ENCODE results near the gene KRT10.

Gene KRT10

GRCh38 chr17:40803617-40804082 is 18.8 kb downstream of the KRT10 start:
- DNase-seq (ENCODE audit: low spot score): peak; percentile 90

DNA sequence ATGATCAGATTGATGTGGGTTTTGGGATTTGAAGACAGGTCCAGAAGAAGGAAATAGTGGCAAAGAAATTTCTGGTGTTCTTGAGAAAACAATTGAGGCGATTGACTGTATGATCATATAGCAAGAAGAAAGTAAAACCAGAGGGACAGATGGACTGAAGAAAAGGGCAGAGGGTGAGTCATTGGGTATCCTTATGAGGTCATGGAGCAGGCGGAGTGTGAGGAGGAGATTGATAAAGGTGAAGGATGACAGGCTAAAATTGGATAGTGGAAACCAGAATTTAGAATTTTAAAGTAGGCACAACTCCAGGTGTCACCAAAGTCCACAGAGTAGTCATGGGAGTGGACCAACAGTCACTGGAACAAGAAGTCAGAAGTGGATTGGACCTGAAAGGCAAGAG is 21.3 kb downstream of the KRT10 start:
- no peak for DNase-seq (ENCODE audit: low spot score)

DNA sequence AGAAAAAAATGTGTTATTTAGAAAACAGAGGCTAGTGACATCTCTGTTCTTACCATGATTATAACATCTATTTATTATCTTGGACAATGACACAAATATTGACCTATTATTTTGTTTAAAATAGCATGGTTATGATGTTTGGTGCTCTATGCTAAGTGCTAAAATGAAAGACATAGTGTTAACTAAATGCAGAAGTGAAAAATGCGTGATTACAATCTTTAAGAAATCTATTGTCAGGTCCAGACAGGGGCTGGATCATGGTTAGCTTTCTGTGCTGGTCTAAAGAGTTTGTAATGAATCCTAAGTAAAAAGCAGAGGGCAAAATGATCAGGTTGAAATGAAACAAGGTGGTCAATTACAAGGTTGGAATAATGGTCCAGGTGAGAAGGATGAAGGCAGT is 22.0 kb downstream of the KRT10 start:
- no peak for DNase-seq (ENCODE audit: low spot score)

- DNase-seq (ENCODE audit: low spot score): no peak
Measured at GRCh38 chr17:40799859-40800258, 22.6 kb downstream of the KRT10 start, which contains the start of gene KRT28. Gene KRT28, minus strand, starts transcription at chr17:40799959. Its CDS starts 66 bp downstream, at chr17:40799893.

DNA sequence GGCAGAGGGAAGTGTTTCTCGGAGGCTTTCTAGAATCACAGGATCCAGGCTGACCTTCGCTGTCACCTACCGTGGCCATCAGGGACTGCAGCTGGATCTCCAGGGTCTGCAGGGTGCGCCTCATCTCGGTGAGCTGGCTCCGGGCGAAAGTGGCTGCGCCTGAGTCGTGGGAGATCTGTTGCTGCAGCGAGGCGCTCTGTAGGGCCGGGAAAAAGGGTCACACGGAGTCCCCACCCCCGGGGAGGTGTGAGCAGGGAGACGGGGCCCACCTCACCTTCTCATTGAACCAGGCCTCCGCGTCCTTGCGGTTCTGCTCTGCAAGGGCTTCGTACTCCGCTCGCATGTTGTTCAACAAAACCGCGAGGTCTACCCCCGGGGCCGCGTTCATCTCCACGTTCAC is 25.6 kb downstream of the KRT10 start:
- DNase-seq (ENCODE audit: low spot score): no peak

DNA sequence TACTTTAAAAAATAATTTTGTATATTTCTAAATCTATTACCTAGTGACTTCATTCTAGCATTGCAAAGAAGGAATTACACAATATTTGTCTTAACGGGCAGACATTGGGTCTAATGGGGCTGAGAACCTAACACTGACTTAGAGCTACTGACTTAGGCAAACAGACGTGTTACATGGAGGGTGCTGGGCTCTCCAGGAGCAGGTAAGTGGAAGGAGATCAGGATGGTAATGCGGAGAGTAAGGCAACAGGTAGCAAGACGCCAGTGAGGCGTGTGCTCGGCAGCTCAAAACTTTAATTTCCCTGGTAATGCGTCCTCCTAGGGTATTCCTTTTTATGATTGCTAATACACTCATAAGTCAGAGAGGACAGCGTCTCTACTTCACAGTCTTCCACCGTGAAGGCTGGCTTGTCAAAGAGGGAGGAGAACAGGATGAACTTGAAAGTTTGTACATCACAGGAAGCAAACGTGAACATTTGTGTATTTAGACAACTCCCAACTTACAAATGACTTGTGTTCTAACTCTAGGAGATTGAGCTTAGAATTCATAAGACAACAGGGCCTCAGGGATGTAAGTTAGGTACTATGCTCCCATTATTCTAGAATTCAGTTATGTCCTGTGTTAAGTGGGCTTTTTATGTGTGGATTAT is 27.3 kb downstream of the KRT10 start:
- no peak for DNase-seq (ENCODE audit: low spot score)

DNA sequence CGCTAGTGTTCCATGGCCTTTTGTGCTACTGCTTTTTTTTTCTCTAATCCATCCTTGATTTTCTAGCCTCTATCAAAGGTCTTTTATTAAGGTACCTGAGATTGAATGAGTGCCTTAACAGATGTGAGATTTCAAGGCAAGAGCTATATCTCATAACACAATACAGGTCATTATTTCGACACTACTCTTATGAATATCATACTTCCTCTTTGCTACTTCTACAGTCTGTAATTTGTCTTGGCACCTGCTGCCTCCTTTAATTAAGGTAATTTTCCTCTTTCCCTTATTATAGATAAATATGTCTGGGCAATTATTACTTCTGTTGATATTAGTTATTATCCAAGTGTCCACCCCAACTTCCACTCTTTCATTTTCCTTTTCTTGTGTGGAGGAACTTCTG is 27.9 kb downstream of the KRT10 start:
- no peak for DNase-seq (ENCODE audit: low spot score)

DNA sequence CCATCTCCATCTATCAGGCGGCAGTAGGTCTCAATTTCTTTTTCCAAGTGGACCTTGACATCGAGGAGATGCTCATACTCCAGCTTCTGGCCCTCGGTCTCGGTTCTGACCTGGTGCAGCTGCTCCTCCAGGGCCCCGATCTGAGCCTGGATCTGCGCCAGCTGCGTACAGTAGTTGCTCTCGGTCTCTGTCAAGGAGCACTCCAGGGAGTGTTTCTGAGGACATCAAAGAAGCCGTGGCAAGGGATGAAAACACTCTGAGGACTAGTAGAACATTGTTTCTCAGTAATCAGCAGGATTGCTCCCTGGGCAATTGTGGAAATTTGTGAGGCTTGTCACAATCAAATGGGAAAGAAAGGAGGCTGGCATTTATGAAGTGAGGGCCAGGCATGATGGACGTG is 28.6 kb downstream of the KRT10 start:
- no peak for DNase-seq (ENCODE audit: low spot score)

GRCh38 chr17:40791787-40792436 is 30.5 kb downstream of the KRT10 start:
- no peak for DNase-seq (ENCODE audit: low spot score)

DNA sequence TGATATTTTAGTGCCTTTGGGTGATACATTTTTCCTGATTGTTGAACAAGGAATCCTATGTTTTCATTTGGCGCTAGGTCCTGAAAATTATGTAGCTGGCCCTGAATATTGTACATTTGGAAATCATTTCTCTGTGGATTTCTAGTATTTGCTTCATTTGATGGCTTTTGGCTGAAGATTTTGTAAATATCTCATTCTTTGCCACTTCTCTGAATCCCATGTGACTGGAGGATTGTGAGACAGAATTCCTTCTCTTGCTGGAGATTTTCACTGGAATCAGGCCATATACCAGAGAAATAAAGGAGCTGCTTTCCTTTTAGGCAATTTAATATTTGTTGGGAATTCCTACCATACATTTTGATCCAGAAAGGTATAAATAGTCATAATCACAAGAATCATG is 31.3 kb downstream of the KRT10 start:
- no peak for DNase-seq (ENCODE audit: low spot score)

GRCh38 chr17:40782450-40782849 is 40.0 kb downstream of the KRT10 start, which contains the start of gene KRT27:
Gene KRT27, minus strand, starts transcription at chr17:40782550. Its CDS starts 57 bp downstream, at chr17:40782493.
- DNase-seq (ENCODE audit: low spot score): no peak

- no peak for DNase-seq (ENCODE audit: low spot score)
Measured at GRCh38 chr17:40779181-40779909, 43.1 kb downstream of the KRT10 start.

- no peak for DNase-seq (ENCODE audit: low spot score)
Measured at GRCh38 chr17:40778461-40778860, 44.0 kb downstream of the KRT10 start.

GRCh38 chr17:40777971-40778370 is 44.4 kb downstream of the KRT10 start:
- DNase-seq (ENCODE audit: low spot score): no peak

DNA sequence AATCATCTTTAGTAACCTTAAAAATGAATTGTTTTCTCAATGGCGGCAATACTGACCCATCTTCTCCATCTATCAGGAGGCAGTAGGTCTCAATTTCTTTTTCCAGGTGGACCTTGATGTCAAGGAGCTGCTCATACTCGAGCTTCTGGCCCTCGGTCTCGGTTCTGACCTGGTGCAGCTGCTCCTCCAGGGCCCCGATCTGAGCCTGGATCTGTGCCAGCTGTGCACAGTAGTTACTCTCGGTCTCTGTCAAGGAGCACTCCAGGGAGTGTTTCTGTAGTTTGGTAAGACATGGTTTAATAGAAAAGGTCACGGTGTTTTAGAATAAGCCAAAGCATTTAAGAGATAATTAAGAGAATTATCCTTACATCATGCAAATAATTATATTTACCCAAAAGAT is 45.0 kb downstream of the KRT10 start:
- DNase-seq (ENCODE audit: low spot score): no peak

DNA sequence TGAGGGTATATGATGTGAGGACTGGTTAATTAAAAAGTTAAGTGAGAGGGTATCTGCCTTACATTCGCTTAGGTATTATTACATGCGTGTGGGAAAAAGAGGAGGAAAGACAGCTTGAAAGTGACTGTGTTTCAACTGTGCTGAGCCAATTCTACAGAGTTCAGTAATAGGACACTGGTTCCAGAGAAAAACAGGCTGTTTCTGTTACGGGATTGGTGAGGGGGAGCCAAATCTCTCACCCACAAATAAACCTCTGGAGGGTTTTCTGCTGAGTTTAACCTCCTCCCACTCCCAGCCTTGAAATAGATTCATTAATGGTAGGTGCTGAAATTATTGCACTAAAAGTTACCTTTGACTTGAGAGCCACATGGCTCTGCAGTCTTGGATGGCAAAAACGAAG is 46.5 kb downstream of the KRT10 start:
- no peak for DNase-seq (ENCODE audit: low spot score)

DNA sequence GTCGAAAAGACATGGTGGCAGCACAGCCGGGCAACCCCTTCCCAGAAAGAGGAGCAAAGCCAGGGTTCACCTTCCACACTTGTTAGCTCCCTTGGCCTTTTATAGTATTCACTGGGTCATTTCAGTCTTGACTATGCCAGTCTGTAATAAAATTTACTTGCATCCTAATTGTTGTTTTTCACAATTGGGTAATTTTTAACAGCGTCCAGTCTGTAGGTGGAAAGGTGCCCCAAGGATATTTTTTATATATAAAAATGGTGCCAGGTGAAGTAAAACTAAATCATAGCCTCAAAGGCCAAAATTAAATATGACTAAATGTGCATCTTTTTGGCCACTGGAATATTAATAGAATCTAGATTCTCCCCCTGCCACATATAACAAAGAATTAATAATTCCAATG is 50.3 kb downstream of the KRT10 start, which contains the start of gene KRT26:
TSS of gene KRT26 (minus strand) at position 101 of the 400 bp plus-strand sequence. CDS start at position 13, 88 bp downstream.
- no peak for DNase-seq (ENCODE audit: low spot score)
